Midbrain (tissue), 1 donor: Measurements from ENCODE around the gene RNPEP.
"Not testable (repeated sequence)": the region's sequence is repeated elsewhere in the genome, so short reads cannot be mapped to it uniquely, and the experiment has no call there.

ENCODE experiments used
- DNase-seq: peaks from one replicate; lab custom pipeline; 2025; lab: John Stamatoyannopoulos, UW

Gene RNPEP

GRCh38 chr1:201958348-201958747 lies 24.1 kb upstream of the RNPEP start:
- no peak for DNase-seq

DNA sequence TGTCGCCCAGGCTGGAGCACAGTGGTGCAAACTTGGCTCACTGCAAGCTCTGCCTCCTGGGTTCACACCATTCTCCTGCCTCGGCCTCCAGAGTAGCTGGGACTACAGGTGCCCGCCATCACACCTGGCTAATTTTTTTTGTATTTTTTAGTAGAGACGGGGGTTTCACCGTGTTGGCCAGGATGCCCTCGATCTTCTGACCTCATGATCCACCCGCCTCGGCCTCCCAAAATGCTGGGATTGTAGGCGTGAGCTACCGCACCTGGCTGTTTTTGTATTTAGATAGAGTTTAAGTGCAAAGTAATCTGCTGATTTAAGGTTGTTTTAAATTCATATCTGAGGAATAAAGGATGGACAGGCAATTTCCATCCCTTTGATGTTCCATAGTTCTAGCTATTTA lies 20.1 kb upstream of the RNPEP start:
- DNase-seq: not testable (repeated sequence)

DNA sequence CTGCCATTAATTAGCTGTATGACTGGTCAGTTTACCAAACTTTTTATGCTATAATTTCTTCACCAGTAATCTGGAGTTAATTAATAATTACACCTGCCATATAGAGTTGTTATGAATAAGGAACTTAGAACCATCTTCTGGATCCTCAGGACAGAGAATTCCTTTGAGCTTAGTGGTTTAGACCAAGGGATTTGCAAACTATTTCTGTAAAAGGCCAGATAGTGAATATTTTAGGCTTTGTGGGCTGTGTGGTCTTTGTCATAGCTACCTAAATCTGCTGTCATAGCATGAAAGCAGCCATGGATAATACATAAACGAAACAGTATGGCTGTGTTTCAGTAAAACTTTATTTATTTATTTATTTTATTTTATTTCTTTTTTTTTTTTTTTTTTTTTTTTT lies 18.2 kb upstream of the RNPEP start:
- no peak for DNase-seq

- DNase-seq: no peak
Measured at GRCh38 chr1:201966171-201966570, 16.3 kb upstream of the RNPEP start.

DNA sequence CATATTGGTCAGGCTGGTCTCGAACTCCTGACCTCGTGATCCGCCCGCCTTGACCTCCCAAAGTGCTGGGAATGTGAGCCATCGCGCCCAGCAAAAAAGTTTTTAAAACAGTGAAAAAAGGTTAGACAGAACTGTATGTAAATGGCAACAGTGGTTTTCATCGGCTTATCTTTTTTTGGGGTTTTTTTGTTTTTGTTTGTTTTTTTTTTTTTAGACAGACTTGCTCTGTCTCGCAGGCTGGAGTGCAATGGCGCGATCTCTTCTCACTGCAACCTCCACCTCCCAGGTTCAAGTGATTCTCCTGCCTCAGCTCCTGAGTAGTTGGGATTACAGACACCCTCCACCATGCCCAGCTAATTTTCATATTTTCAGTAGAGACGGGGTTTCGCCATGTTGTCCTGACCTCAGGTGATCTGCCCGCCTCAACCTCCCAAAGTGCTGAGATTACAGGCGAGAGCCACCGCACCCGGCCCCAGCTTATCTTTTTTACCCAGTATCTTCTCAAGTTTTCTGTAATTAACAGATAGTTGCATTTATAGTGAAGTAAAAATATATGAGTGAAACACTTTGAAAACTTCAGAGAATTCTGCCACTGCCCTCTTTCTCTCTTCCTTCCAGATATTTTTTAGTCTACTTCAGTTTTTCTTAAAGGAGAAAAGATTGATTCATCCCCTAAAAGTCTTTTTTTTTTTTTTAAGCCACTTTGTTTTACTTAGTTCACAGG lies 14.1 kb upstream of the RNPEP start:
- no peak for DNase-seq

GRCh38 chr1:201970334-201971159 lies 11.9 kb upstream of the RNPEP start:
- DNase-seq: no peak

GRCh38 chr1:201982082-201982622 lies 296 bp upstream of the RNPEP start:
- DNase-seq: no peak

DNA sequence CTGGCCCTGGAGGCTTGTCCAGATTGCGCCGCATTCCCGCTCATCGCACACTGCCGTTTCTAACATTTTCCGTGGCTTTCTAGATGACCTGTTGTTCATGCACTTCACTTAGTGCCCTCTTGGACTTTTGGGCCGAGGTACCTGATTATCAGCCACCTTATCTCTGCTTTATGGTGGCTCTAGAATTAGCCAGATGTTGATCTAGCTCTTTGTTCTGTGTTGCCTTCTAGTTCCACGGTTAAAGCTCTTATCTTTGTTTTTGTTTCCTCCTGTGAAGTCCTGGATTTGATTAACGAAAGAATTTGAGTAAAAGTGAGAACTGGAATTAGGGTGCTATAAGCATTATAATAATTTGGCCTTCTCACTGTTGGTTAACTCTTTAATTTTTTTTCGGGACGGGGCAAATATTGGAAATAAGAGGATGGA lies 945 bp downstream of the RNPEP start:
- DNase-seq: no peak

GRCh38 chr1:201984446-201984845 lies 2.0 kb downstream of the RNPEP start:
- no peak for DNase-seq

DNA sequence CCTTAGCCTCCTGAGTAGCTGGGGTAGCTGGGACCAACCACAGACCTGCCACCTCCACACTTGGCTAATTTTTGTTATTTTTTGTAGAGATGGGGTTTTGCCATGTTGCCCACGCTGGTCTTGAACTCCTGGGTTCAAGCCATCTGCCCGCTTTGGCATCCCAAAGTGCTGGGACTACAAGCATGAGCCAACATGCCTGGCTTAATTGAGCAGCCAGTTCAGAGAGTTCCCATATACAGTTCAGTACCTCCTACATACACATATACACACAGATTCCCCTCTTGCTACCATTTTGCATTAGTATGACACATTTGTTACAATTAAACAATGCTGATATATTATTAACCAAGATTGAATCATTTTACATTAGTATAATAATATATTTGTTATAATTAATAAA lies 2.9 kb downstream of the RNPEP start:
- no peak for DNase-seq

GRCh38 chr1:201988601-201989000 lies 6.2 kb downstream of the RNPEP start:
- DNase-seq: no peak

DNA sequence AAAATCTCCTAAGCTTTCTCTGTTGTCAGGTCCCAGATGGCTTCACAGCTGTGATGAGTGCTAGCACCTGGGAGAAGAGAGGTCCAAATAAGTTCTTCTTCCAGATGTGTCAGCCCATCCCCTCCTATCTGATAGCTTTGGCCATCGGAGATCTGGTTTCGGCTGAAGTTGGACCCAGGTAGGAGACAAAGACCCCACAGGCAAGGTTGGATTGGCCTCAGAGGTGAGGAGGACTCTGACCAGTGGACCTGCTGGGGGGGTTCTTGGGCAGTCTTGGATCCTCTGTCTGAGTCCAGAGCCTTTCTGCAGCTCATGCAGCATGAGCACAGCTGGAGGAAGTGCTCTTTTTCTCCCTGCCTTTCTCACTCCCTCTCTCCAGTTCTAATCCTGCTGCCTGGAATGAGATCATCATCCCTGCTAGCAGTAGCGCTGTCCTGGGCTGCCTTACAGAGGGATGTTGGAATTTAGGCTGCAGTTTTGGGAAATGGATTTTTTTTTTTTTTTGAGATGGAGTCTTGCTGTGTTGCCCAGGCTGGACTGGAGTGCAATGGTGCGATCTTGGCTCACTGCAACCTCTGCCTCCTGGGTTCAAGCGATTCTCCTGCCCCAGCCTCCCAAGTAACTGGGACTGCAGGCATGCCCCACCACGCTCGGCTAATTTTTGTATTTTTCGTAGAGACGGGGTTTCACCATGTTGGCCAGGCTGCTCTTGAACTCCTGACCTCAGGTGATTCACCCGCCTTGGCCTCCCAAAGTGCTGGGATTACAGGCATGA lies 7.1 kb downstream of the RNPEP start:
- DNase-seq: no peak

DNA sequence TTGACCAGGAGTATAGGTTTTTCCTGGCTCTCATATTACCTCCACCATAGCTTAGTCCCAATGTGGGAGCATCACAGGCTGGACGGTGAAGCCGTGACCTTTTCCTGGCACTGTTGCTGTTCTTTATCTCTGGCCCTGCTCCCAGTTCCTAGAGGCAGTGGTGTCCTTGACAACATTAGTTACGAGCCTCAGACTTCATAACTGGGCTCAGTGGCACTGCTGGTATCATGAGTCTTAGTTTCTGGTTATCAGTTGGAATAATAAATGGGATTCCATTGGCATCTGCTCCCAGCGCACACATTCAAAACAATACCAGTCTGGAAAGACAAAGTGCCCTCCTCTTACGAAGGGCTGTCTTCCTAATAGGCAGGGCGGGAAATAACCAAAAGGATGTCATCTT lies 8.0 kb downstream of the RNPEP start:
- no peak for DNase-seq

- peak; percentile 36 for DNase-seq
Measured at GRCh38 chr1:201999625-202000238, 17.3 kb downstream of the RNPEP start.

GRCh38 chr1:202002507-202002906 lies 20.1 kb downstream of the RNPEP start:
- no peak for DNase-seq

- peak; percentile 5 for DNase-seq
Measured at GRCh38 chr1:202004711-202005110, 22.3 kb downstream of the RNPEP start.

- no peak for DNase-seq
Measured at GRCh38 chr1:202005958-202006357, 23.5 kb downstream of the RNPEP start.

DNA sequence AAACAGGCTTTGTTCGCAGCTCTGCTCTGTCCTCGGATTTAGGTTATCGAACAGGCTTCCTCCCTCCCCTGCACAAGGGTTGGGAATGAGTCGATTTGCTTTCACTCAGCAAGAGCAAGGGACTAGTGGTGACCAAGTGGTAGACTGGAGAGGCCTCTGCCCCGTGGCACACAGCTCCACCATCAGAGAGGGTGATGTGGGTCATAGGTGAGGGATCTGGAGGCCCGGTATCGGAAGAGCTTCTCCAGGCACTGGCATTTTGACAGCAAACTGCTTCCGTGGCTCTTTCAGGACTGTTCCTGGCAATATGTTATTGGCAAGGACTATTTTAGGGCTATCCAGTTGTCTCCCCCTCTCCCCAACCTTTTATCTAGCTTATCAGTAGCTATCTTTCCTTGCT lies 24.9 kb downstream of the RNPEP start:
- DNase-seq: no peak

DNA sequence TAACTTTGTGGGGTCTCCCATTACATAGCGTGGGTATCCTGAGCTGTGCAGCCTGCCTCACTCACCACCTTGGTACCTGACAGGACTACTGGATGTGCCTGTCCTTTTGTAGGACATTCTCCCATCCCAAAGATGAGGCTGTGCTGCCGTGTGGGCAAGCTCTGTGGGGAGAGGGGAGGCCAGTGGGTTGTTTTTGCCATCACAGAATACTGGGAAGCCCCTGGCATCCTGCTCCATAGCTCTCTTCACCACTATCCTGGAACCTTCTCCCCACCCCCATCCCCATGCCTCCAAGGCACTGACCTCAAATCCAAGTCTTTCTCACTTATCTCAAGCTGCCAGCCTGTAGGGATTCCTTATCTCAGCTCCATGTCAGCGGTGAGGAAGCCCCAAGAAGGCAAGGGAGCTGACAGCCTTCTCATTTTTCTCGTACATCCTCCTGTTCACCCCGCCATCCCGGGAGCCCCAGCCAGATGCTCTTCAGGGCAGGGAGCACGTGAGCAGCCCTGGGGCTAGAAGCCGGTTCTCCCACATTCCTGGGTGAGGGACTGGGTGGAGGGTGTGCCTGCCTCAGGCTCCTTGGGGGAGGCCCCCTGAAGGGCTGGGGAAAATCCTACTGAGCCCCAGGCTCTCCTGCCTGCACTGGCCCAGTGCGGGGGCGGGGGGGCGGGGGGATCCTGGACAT lies 25.5 kb downstream of the RNPEP start:
- no peak for DNase-seq

DNA sequence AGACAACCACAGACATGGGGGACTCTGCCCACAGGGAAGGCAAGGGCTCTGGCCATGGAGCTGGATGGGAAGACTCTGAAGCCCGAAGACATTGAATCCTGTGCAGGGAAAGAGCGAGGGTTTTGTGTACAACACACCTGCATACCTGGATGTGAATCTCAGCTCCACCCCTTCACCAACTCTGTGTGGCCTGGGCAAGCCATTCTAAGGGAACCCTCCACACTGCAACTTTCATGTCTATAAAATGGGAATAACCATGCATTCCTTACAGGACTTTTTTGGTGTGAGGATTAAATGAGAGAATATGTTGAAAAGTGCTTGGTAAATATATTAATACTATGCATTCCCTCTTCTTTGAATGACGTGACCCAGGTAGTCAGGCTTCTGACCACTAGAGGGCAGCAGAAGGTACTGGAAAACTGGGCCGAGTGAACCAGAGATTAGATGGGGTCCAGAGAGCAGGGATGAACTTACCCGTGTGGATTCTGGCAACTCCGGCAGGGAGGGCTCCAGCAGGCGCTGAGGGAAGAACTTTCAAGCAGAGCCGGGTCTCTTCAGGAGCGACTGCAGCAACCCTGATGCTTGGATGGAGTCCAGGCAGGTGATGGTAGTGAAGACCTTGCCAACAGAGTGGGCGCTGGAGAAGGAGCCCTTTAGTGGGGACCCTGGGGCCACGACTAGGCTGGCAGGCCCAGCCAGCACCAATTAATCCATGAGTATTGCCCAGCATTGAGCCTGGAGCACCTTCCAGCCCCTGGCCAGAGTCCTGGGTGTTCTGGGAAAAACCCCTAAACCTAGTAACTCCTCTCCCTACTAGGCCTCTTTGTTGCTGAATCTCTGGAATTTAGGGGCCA lies 27.1 kb downstream of the RNPEP start:
- peak; percentile 84 for DNase-seq
